PC-9 (cell line): Measurements from ENCODE around the gene ADAMTS13. TPM values are rescaled to one million over a fixed set of nuclear protein-coding genes. Genes with fewer than 3 reads are reported as not detected.

Source experiments
- BruUV-seq: library from RNA; stranded (reverse); fragments of 400-500 nt; replicated peaks from 2 replicates; lab custom pipeline; 2021; lab: Mats Ljungman, UMichigan
- CTCF ChIA-PET: fragments of 300-600 bp; sonication (Branson Sonifier 250); formaldehyde crosslinking; loops from one replicate; lab custom pipeline; 2022; ENCODE audit warnings: antibody characterized with exemption; lab: Charles Lee
- POLR2A ChIA-PET: fragments of 300-600 bp; sonication (Branson Sonifier 250); formaldehyde crosslinking; loops from one replicate; lab custom pipeline; 2022; ENCODE audit warnings: antibody characterized with exemption; ENCODE audit not compliant: unreplicated experiment; lab: Charles Lee
- DNase-seq, 2 experiments: peaks; one replicate each; pipeline versions ENCODE4 v3.0.0 to v3.0.0-alpha.2; 2015 to 2022; ENCODE audit warnings: mixed read lengths in 1 of 2
- H2AFZ ChIP-seq: fragments of 200-600 bp; sonication (generic); 2 replicates; pipeline ENCODE4 v1.8.1; 2017; ENCODE audit warnings: antibody characterized with exemption
- H3F3A ChIP-seq: fragments of 200-600 bp; sonication (generic); 2 replicates; pipeline ENCODE4 v1.8.1; 2017; ENCODE audit warnings: antibody characterized with exemption, mild to moderate bottlenecking, low read depth; ENCODE audit not compliant: insufficient read depth
- H3K27ac ChIP-seq: fragments of 200-600 bp; sonication (generic); 2 replicates; pipeline ENCODE4 v1.6.1; 2016; ENCODE audit warnings: mixed run types
- H3K27me3 ChIP-seq: fragments of 200-600 bp; sonication (generic); 2 replicates; pipeline ENCODE4 v1.6.1; 2016; ENCODE audit warnings: low read depth, mixed run types; ENCODE audit not compliant: insufficient read depth
- H3K36me3 ChIP-seq: fragments of 200-600 bp; sonication (generic); 2 replicates; pipeline ENCODE4 v1.6.1; 2016; ENCODE audit warnings: low read depth, mixed run types
- H3K4me1 ChIP-seq: fragments of 200-600 bp; sonication (generic); replicated peaks from 2 replicates; pipeline ENCODE4 v1.6.1; 2016; ENCODE audit warnings: mixed run types; ENCODE audit not compliant: insufficient read depth
- H3K4me2 ChIP-seq: fragments of 200-600 bp; sonication (generic); 2 replicates; pipeline ENCODE4 v1.6.1; 2017; ENCODE audit warnings: mixed run types
- H3K4me3 ChIP-seq: fragments of 200-600 bp; sonication (generic); 2 replicates; pipeline ENCODE4 v1.6.1; 2016; ENCODE audit warnings: mixed run types
- H3K79me2 ChIP-seq: fragments of 200-600 bp; sonication (generic); 2 replicates; pipeline ENCODE4 v1.6.1; 2017; ENCODE audit warnings: low read depth, mixed run types
- H3K9me2 ChIP-seq: fragments of 200-600 bp; sonication (generic); 2 replicates; pipeline ENCODE4 v1.8.1; 2017; ENCODE audit warnings: mild to moderate bottlenecking; ENCODE audit not compliant: insufficient read depth
- H3K9me3 ChIP-seq: fragments of 200-600 bp; sonication (generic); 2 replicates; pipeline ENCODE4 v1.8.1; 2016; ENCODE audit warnings: low read depth; ENCODE audit not compliant: insufficient read depth
- H4K20me1 ChIP-seq: fragments of 200-600 bp; sonication (generic); 2 replicates; pipeline ENCODE4 v1.8.1; 2017; ENCODE audit not compliant: insufficient read depth
- EZH2 ChIP-seq: fragments of 200-600 bp; sonication (generic); IDR thresholded peaks from 2 replicates; pipeline ENCODE4 v1.8.0; 2017; ENCODE audit warnings: antibody characterized with exemption, low read depth
- intact Hi-C: fragments of 100-400 bp; cut with micrococcal nuclease; formaldehyde crosslinking; loops from one replicate; pipeline ENCODE4 v1.10.0; 2022; ENCODE audit not compliant: unreplicated experiment
- total RNA-seq: library from RNA; stranded (reverse); gene quantifications from 2 replicates; pipeline ENCODE4 v1.2.3, GENCODE V29; 2021
- TF ChIP-seq, protein P1 (sequence below): fragments of 200-600 bp; sonication (generic); conservative IDR thresholded peaks from 2 replicates; pipeline ENCODE4 v1.6.1; 2017; ENCODE audit warnings: mixed run types, antibody characterized with exemption, mild to moderate bottlenecking, moderate library complexity

Gene ADAMTS13
- total RNA-seq, 1 experiment from 2014 or later = 7.1 TPM

- Histone ChIP-seq H3F3A (peaks cover 17% of the 10 kb centered on the region), H3K4me3 (no peak overlapping the region), H3K4me1 (peaks cover 8% of the 10 kb centered on the region), H3K9me2 (no peaks in the 10 kb centered on the region), H2AFZ (no peak overlapping the region), H3K79me2 (peaks cover 46% of the 10 kb centered on the region), H4K20me1 (peaks cover 21% of the 10 kb centered on the region), H3K36me3 (no peaks in the 10 kb centered on the region; the same call in 1 of the 2 replicates), H3K27me3 (no peaks in the 10 kb centered on the region), H3K27ac (no peak overlapping the region), H3K4me2 (no peak overlapping the region), H3K9me3 (no peaks in the 10 kb centered on the region)
- CTCF ChIA-PET = no interaction called here
- POLR2A ChIA-PET = no interaction called here
- intact Hi-C loops = no loop called here
- TF ChIP-seq, protein P1, sequence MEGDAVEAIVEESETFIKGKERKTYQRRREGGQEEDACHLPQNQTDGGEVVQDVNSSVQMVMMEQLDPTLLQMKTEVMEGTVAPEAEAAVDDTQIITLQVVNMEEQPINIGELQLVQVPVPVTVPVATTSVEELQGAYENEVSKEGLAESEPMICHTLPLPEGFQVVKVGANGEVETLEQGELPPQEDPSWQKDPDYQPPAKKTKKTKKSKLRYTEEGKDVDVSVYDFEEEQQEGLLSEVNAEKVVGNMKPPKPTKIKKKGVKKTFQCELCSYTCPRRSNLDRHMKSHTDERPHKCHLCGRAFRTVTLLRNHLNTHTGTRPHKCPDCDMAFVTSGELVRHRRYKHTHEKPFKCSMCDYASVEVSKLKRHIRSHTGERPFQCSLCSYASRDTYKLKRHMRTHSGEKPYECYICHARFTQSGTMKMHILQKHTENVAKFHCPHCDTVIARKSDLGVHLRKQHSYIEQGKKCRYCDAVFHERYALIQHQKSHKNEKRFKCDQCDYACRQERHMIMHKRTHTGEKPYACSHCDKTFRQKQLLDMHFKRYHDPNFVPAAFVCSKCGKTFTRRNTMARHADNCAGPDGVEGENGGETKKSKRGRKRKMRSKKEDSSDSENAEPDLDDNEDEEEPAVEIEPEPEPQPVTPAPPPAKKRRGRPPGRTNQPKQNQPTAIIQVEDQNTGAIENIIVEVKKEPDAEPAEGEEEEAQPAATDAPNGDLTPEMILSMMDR = no peak
- TF ChIP-seq EZH2 = no peak
- BruUV-seq = no TSS peak
- DNase-seq = no peak
Observed at GRCh38 chr9:133415170-133415569, 7.0 kb upstream of the ADAMTS13 start.

GRCh38 chr9:133417541-133418461, 4.4 kb upstream of the ADAMTS13 start, which contains the start of gene REXO4:
Gene REXO4 (minus strand): TSS chr9:133418010. CDS start chr9:133417844, 166 bp downstream.
- POLR2A ChIA-PET = interaction anchor here (0.7 kb wide), 1 partner anchor 32 kb away, joined by 3 read pairs; no protein-coding TSS in a partner anchor

GRCh38 chr9:133419005-133419404, 3.2 kb upstream of the ADAMTS13 start:
- Histone ChIP-seq H3K9me2 (no peaks in the 10 kb centered on the region), H3K9me3 (no peaks in the 10 kb centered on the region), H3K36me3 (no peaks in the 10 kb centered on the region; the same call in 1 of the 2 replicates), H3K27ac (no peak overlapping the region), H3K4me3 (no peak overlapping the region), H2AFZ (no peak overlapping the region), H3K4me1 (peaks cover 8% of the 10 kb centered on the region), H3K79me2 (peaks cover 37% of the 10 kb centered on the region), H3K4me2 (peak overlapping the region; percentile 74; the same call in 1 of the 2 replicates), H4K20me1 (peaks cover 4% of the 10 kb centered on the region; the same call in 1 of the 2 replicates), H3K27me3 (0 out of 2 replicates have a peak, but pooled peaks cover under 1% of the 10 kb centered on the region), H3F3A (peaks cover 21% of the 10 kb centered on the region)
- CTCF ChIA-PET = interaction anchor here (0.6 to 0.7 kb wide), 2 partner anchors 1037 to 1129 kb away, joined by 3 to 5 read pairs; no protein-coding TSS in a partner anchor
- POLR2A ChIA-PET = no interaction called here
- BruUV-seq = no TSS peak
- DNase-seq = no peak
- TF ChIP-seq EZH2 = no peak
- TF ChIP-seq, protein P1 = no peak
- intact Hi-C loops = no loop called here

More at GRCh38 chr9:133417541-133418461, 4.4 kb upstream of the ADAMTS13 start, which contains the start of gene REXO4:
- intact Hi-C loops = no loop called here
- H3K9me3 ChIP-seq = no peaks in the 10 kb centered on the region
- peaks cover 21% of the 10 kb centered on the region for H3F3A ChIP-seq
- TSS peak; percentile 57 for BruUV-seq
- no peaks in the 10 kb centered on the region for H3K27me3 ChIP-seq
- peak within 1 kb of the TSS; percentile 74 for H3K4me2 ChIP-seq
- DNase-seq = peak; percentile 71 to 87
- H4K20me1 ChIP-seq = peaks cover 15% of the 10 kb centered on the region
- H3K4me1 ChIP-seq = peaks cover 8% of the 10 kb centered on the region
- H3K27ac ChIP-seq = peak within 1 kb of the TSS; percentile 57
- TF ChIP-seq, protein P1 = no peak
- TF ChIP-seq EZH2 = no peak
- H3K4me3 ChIP-seq = peak within 1 kb of the TSS; percentile 98
- H2AFZ ChIP-seq = peak within 1 kb of the TSS; percentile 98
- no peaks in the 10 kb centered on the region; the same call in 1 of the 2 replicates for H3K36me3 ChIP-seq
- no peaks in the 10 kb centered on the region for H3K9me2 ChIP-seq
- peaks cover 46% of the 10 kb centered on the region for H3K79me2 ChIP-seq
- CTCF ChIA-PET = interaction anchor here (0.5 to 0.7 kb wide), 3 partner anchors 67 to 1039 kb away, joined by 3 to 5 read pairs (median 4); no protein-coding TSS in a partner anchor
